HEK293 (cell line): ENCODE measurements around the gene SMIM38.

Source experiments
- CTCF ChIA-PET: fragments of 350-600 bp; formaldehyde crosslinking; extraction: SDS; loops from one replicate; lab custom pipeline; 2021; ENCODE audit warnings: antibody characterized with exemption; lab: Yijun Ruan, JAX
- POLR2A ChIA-PET: fragments of 300-600 bp; formaldehyde crosslinking; extraction: SDS; loops from one replicate; lab custom pipeline; 2020; ENCODE audit warnings: antibody characterized with exemption, inconsistent platforms; lab: Yijun Ruan, JAX
- H3K27ac ChIP-seq: fragments of 200-500 bp; sonication (Bioruptor generic); 2 replicates; pipeline ENCODE4 v1.5.1; 2014; ENCODE audit warnings: low read depth, low read length, control low read depth, inconsistent platforms; ENCODE audit errors: extremely low read depth
- H3K36me3 ChIP-seq, 2 experiments: fragments of 200-500 bp in 1 of 2; sonication (Bioruptor generic) in 1 of 2; 1 replicate in 1 of 2; 2 replicates in 1 of 2; pipeline ENCODE4 v1.5.1; 2014 to 2017; ENCODE audit warnings: inconsistent platforms in 2 of 2, low read length in 2 of 2; ENCODE audit not compliant: control insufficient read depth in 2 of 2, insufficient read depth in 1 of 2
- H3K4me1 ChIP-seq: fragments of 200-500 bp; sonication (Bioruptor generic); 2 replicates; pipeline ENCODE4 v1.5.1; 2014; ENCODE audit warnings: mild to moderate bottlenecking, low read length, inconsistent platforms; ENCODE audit not compliant: control insufficient read depth, insufficient read depth
- H3K4me3 ChIP-seq: 2 replicates; pipeline ENCODE4 v1.5.1; 2011; ENCODE audit warnings: low read depth, mild to moderate bottlenecking, control low read depth, low read length, moderate library complexity
- H3K9me3 ChIP-seq: fragments of 200-500 bp; sonication (Bioruptor generic); 2 replicates; pipeline ENCODE4 v1.5.1; 2014; ENCODE audit warnings: low read depth, low read length, inconsistent platforms; ENCODE audit not compliant: control insufficient read depth, insufficient read depth
- BCL11A ChIP-seq: fragments of 450-650 bp; formaldehyde crosslinking; IDR thresholded peaks from 2 replicates; pipeline ENCODE4 v1.5.1; 2016; ENCODE audit warnings: low read depth, missing biosample characterization, missing genetic modification characterization
- INSM2 ChIP-seq: fragments of 450-650 bp; formaldehyde crosslinking; IDR thresholded peaks from 2 replicates; pipeline ENCODE4 v1.5.1; 2016; ENCODE audit warnings: missing biosample characterization, missing genetic modification characterization
- ZEB2 ChIP-seq: fragments of 450-650 bp; formaldehyde crosslinking; IDR thresholded peaks from 2 replicates; pipeline ENCODE4 v1.5.1; 2016; ENCODE audit warnings: missing biosample characterization, missing genetic modification characterization
- ZFHX2 ChIP-seq: fragments of 450-650 bp; formaldehyde crosslinking; conservative IDR thresholded peaks from 2 replicates; pipeline ENCODE4 v1.5.1; 2016; ENCODE audit warnings: missing biosample characterization, missing genetic modification characterization
- ZNF175 ChIP-seq: fragments of 450-650 bp; formaldehyde crosslinking; IDR thresholded peaks from 2 replicates; pipeline ENCODE4 v1.5.1; 2016; ENCODE audit warnings: missing biosample characterization, missing genetic modification characterization
- ZNF2 ChIP-seq: fragments of 450-650 bp; formaldehyde crosslinking; IDR thresholded peaks from 2 replicates; pipeline ENCODE4 v1.5.1; 2016; ENCODE audit warnings: missing biosample characterization, missing genetic modification characterization
- ZNF335 ChIP-seq: fragments of 450-650 bp; formaldehyde crosslinking; conservative IDR thresholded peaks from 2 replicates; pipeline ENCODE4 v1.5.1; 2016; ENCODE audit warnings: missing biosample characterization, missing genetic modification characterization
- ZNF423 ChIP-seq: fragments of 450-650 bp; formaldehyde crosslinking; IDR thresholded peaks from 2 replicates; pipeline ENCODE4 v1.5.1; 2016; ENCODE audit warnings: missing biosample characterization, missing genetic modification characterization
- ZNF426 ChIP-seq: fragments of 450-650 bp; formaldehyde crosslinking; IDR thresholded peaks from 2 replicates; pipeline ENCODE4 v1.5.1; 2017; ENCODE audit warnings: missing biosample characterization, missing genetic modification characterization, mild to moderate bottlenecking, inconsistent platforms, moderate library complexity
- ZNF530 ChIP-seq: fragments of 450-650 bp; formaldehyde crosslinking; IDR thresholded peaks from 2 replicates; pipeline ENCODE4 v1.5.1; 2016; ENCODE audit warnings: low read depth, missing biosample characterization, missing genetic modification characterization
- ZNF571 ChIP-seq: fragments of 450-650 bp; formaldehyde crosslinking; IDR thresholded peaks from 2 replicates; pipeline ENCODE4 v1.5.0; 2017; ENCODE audit warnings: missing biosample characterization, missing genetic modification characterization
- ZNF621 ChIP-seq: fragments of 450-650 bp; formaldehyde crosslinking; IDR thresholded peaks from 2 replicates; pipeline ENCODE4 v1.5.1; 2017; ENCODE audit warnings: missing biosample characterization, missing genetic modification characterization
- ZNF623 ChIP-seq: fragments of 450-650 bp; formaldehyde crosslinking; IDR thresholded peaks from 2 replicates; pipeline ENCODE4 v1.5.1; 2016; ENCODE audit warnings: missing biosample characterization, missing genetic modification characterization
- ZNF701 ChIP-seq: fragments of 450-650 bp; formaldehyde crosslinking; IDR thresholded peaks from 2 replicates; pipeline ENCODE4 v1.5.1; 2016; ENCODE audit warnings: missing biosample characterization, missing genetic modification characterization
- ZNF792 ChIP-seq: fragments of 450-650 bp; formaldehyde crosslinking; IDR thresholded peaks from 2 replicates; pipeline ENCODE4 v1.5.1; 2016; ENCODE audit warnings: missing biosample characterization, missing genetic modification characterization
- ZSCAN16 ChIP-seq: fragments of 450-650 bp; formaldehyde crosslinking; IDR thresholded peaks from 2 replicates; pipeline ENCODE4 v1.5.1; 2016; ENCODE audit warnings: missing biosample characterization, missing genetic modification characterization
- ZXDB ChIP-seq: fragments of 450-650 bp; formaldehyde crosslinking; IDR thresholded peaks from 2 replicates; pipeline ENCODE4 v1.5.1; 2016; ENCODE audit warnings: missing biosample characterization, missing genetic modification characterization
- TF ChIP-seq, protein P1 (sequence below): fragments of 450-650 bp; formaldehyde crosslinking; IDR thresholded peaks from 2 replicates; pipeline ENCODE4 v1.5.1; 2016; ENCODE audit warnings: missing biosample characterization, missing genetic modification characterization
- TF ChIP-seq, protein P2 (sequence below): fragments of 450-650 bp; formaldehyde crosslinking; IDR thresholded peaks from 2 replicates; pipeline ENCODE4 v1.5.1; 2017; ENCODE audit warnings: missing biosample characterization, mild to moderate bottlenecking, missing genetic modification characterization, moderate library complexity
- TF ChIP-seq, protein P3 (sequence below): fragments of 450-650 bp; formaldehyde crosslinking; IDR thresholded peaks from 2 replicates; pipeline ENCODE4 v1.5.1; 2017; ENCODE audit warnings: missing biosample characterization, missing genetic modification characterization

SMIM38 gene

DNA sequence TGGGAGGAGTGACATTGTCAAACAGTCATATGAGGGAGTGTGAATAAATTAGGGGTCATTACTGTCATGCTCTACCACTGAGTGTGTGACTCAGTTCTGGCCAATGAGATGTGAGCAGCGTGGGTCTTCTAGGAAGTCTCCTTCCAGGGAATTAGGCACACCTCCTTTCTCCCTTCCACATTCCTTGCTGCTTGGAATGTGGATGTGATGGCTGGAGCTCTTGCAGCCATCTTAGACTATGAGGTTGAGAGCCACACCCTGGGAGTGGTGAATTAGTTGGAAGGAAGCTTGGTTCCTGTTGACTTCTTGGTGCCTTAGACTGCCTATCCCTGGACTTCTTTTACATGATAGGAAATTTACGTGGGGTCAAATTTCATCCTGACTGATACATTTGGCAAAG lies 36.5 kb upstream of the SMIM38 start (continued):
- TF ChIP-seq, protein P1, sequence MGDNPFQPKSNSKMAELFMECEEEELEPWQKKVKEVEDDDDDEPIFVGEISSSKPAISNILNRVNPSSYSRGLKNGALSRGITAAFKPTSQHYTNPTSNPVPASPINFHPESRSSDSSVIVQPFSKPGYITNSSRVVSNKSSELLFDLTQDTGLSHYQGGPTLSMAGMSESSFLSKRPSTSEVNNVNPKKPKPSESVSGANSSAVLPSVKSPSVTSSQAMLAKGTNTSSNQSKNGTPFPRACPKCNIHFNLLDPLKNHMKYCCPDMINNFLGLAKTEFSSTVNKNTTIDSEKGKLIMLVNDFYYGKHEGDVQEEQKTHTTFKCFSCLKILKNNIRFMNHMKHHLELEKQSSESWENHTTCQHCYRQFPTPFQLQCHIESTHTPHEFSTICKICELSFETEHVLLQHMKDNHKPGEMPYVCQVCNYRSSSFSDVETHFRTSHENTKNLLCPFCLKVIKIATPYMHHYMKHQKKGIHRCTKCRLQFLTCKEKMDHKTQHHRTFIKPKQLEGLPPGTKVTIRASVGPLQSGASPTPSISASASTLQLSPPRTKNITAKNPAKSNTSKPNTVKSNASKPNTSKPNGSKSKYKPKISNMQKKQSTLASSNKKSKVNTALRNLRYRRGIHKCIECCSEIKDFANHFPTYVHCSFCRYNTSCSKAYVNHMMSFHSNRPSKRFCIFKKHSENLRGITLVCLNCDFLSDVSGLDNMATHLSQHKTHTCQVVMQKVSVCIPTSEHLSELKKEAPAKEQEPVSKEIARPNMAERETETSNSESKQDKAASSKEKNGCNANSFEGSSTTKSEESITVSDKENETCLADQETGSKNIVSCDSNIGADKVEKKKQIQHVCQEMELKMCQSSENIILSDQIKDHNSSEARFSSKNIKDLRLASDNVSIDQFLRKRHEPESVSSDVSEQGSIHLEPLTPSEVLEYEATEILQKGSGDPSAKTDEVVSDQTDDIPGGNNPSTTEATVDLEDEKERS (tag by site-specific recombination) = peak; percentile 98
- TF ChIP-seq ZNF621 (tag by site-specific recombination) = no peak
- TF ChIP-seq, all 188 proteins: peak for 6

GRCh38 chr11:69120096-69120875 lies 35.4 kb upstream of the SMIM38 start:
- no peaks in the 10 kb centered on the region for H3K36me3 ChIP-seq
- no peak overlapping the region for H3K4me3 ChIP-seq
- no peaks in the 10 kb centered on the region for H3K9me3 ChIP-seq
- no peak overlapping the region for H3K27ac ChIP-seq
- H3K4me1 ChIP-seq = no peaks in the 10 kb centered on the region
- POLR2A ChIA-PET = no interaction called here
- CTCF ChIA-PET = interaction anchor here (1.0 kb wide), 1 partner anchor 11 kb away, joined by 3 read pairs; no protein-coding TSS in a partner anchor
- TF ChIP-seq ZEB2 (tag by site-specific recombination) = no peak
- TF ChIP-seq ZSCAN16 = no peak
- TF ChIP-seq ZNF2 (tag by site-specific recombination) = no peak
- TF ChIP-seq ZNF426 = no peak
- no peak for TF ChIP-seq ZXDB (tag by site-specific recombination)
- TF ChIP-seq ZNF792 (tag by site-specific recombination) = no peak
- no peak for TF ChIP-seq ZNF335
- TF ChIP-seq ZNF530 (tag by site-specific recombination) = no peak
- TF ChIP-seq, protein P2, sequence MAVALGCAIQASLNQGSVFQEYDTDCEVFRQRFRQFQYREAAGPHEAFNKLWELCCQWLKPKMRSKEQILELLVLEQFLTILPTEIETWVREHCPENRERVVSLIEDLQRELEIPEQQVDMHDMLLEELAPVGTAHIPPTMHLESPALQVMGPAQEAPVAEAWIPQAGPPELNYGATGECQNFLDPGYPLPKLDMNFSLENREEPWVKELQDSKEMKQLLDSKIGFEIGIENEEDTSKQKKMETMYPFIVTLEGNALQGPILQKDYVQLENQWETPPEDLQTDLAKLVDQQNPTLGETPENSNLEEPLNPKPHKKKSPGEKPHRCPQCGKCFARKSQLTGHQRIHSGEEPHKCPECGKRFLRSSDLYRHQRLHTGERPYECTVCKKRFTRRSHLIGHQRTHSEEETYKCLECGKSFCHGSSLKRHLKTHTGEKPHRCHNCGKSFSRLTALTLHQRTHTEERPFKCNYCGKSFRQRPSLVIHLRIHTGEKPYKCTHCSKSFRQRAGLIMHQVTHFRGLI (tag by site-specific recombination) = no peak
- TF ChIP-seq ZNF571 (tag by site-specific recombination) = no peak
- TF ChIP-seq ZNF701 = no peak
- no peak for TF ChIP-seq ZNF175 (tag by site-specific recombination)
- no peak for TF ChIP-seq ZNF623 (tag by site-specific recombination)
- no peak for TF ChIP-seq INSM2 (tag by site-specific recombination)
- TF ChIP-seq ZNF423 = no peak

DNA sequence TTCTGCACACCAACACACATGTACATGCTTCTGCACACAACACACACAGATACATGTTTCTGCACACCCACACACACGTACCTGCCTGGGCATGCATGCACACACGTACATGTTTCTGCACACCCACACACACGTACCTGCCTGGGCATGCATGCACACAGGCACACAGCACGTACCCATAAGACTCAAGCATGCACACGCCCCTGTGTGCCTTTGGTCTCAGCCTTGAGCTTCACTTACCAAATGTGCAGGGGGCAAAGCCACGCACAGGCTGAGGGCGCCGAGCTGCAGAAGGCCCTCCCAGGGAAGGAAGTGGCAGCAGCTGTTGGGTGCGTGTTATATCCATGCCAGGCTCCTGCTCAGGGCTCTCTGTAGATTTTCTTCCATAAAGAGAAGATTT lies 34.7 kb upstream of the SMIM38 start:
- H3K9me3 ChIP-seq = no peaks in the 10 kb centered on the region
- H3K36me3 ChIP-seq = no peaks in the 10 kb centered on the region
- TF ChIP-seq ZFHX2 (tag by site-specific recombination) (peak; percentile 47), BCL11A (tag by site-specific recombination) (no peak)
- TF ChIP-seq, protein P3, sequence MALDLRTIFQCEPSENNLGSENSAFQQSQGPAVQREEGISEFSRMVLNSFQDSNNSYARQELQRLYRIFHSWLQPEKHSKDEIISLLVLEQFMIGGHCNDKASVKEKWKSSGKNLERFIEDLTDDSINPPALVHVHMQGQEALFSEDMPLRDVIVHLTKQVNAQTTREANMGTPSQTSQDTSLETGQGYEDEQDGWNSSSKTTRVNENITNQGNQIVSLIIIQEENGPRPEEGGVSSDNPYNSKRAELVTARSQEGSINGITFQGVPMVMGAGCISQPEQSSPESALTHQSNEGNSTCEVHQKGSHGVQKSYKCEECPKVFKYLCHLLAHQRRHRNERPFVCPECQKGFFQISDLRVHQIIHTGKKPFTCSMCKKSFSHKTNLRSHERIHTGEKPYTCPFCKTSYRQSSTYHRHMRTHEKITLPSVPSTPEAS = peak; percentile 56; the same call in 1 of the 2 replicates
- CTCF ChIA-PET = interaction anchor here (1.0 kb wide), 1 partner anchor 10 kb away, joined by 3 read pairs; no protein-coding TSS in a partner anchor
- H3K4me1 ChIP-seq = no peaks in the 10 kb centered on the region
- POLR2A ChIA-PET = no interaction called here
- H3K4me3 ChIP-seq = no peak overlapping the region
- no peak overlapping the region for H3K27ac ChIP-seq
